NCI-H128 (cell line): ENCODE results near the gene PRSS2.

Source experiments
- DNase-seq: peaks from one replicate; lab custom pipeline; 2025; ENCODE audit not compliant: unreplicated experiment; lab: John Stamatoyannopoulos, UW

PRSS2 gene

DNA sequence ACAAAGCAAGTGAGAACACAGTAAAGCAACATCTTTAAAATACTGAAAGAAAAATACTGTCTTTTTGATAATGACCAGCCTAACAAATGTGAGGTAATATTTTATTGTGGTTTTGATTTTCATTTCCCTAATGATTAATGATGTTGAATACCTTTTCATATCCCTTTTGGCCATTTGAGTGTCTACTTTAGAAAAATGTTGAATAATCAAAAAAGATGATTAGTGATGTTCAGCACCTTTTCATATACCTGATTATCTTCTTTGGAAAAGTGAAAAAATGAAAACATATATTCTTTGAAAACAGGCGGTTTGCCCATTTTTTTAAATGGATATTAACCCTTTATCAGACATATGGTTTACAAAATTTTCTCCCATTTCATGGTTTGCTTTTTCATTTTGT, 51.9 kb downstream of the PRSS2 start:
- DNase-seq: no peak
